Endodermal cell (in vitro differentiated cells): Measurements from ENCODE around the gene DOK6. TPM values are rescaled to one million over a fixed set of nuclear protein-coding genes. Genes with fewer than 3 reads are reported as not detected.

Experiments
- DNase-seq: peaks from one replicate; pipeline ENCODE4 v3.0.0-alpha.2; 2017
- H3K27ac ChIP-seq: 2 replicates; pipeline ENCODE4 v1.5.1; 2013; ENCODE audit warnings: mild to moderate bottlenecking, low read depth, low read length, moderate library complexity
- H3K27me3 ChIP-seq: 2 replicates; pipeline ENCODE4 v1.6.1; 2013; ENCODE audit warnings: mild to moderate bottlenecking, low read length, moderate library complexity; ENCODE audit not compliant: insufficient read depth, control insufficient read depth, poor library complexity, severe bottlenecking
- H3K36me3 ChIP-seq: 2 replicates; pipeline ENCODE4 v1.7.0; 2013; ENCODE audit warnings: mild to moderate bottlenecking, low read length, moderate library complexity; ENCODE audit not compliant: control insufficient read depth, insufficient read depth
- H3K4me1 ChIP-seq: one replicate; pipeline ENCODE4 v1.7.0; 2013; ENCODE audit warnings: low read length; ENCODE audit not compliant: control insufficient read depth, insufficient read depth
- H3K4me3 ChIP-seq: 2 replicates; pipeline ENCODE4 v1.5.1; 2013; ENCODE audit warnings: mild to moderate bottlenecking, low read length, moderate library complexity
- H3K9ac ChIP-seq: 2 replicates; pipeline ENCODE4 v1.6.1; 2013; ENCODE audit warnings: mild to moderate bottlenecking, low read length, moderate library complexity; ENCODE audit not compliant: poor library complexity, severe bottlenecking; ENCODE audit errors: extremely low read depth
- H3K9me3 ChIP-seq: 2 replicates; pipeline ENCODE4 v1.6.1; 2013; ENCODE audit warnings: mild to moderate bottlenecking, low read length, moderate library complexity; ENCODE audit not compliant: control insufficient read depth
- H3K27ac Mint-ChIP-seq: 2 replicates; pipeline ENCODE4 v1.8.0; 2020; ENCODE audit warnings: mixed read lengths
- H3K27me3 Mint-ChIP-seq: 2 replicates; pipeline ENCODE4 v1.8.0; 2021; ENCODE audit warnings: mild to moderate bottlenecking, mixed read lengths; ENCODE audit not compliant: insufficient read depth
- H3K36me3 Mint-ChIP-seq: 2 replicates; pipeline ENCODE4 v1.8.0; 2020; ENCODE audit warnings: low read depth, mixed read lengths
- H3K4me1 Mint-ChIP-seq: 2 replicates; pipeline ENCODE4 v1.8.0; 2020; ENCODE audit warnings: mixed read lengths
- H3K4me3 Mint-ChIP-seq: 2 replicates; pipeline ENCODE4 v1.8.0; 2020; ENCODE audit warnings: mild to moderate bottlenecking, moderate library complexity, mixed read lengths
- H3K9me3 Mint-ChIP-seq: 2 replicates; pipeline ENCODE4 v1.8.0; 2020; ENCODE audit warnings: mild to moderate bottlenecking, mixed read lengths
- WGBS, 2 experiments: methylation state at CpG; one replicate each; pipeline versions ENCODE4 v1.1.5 to v1.1.7; 2013; ENCODE audit warnings: missing lambda C conversion rate in 2 of 2, mixed read lengths in 1 of 2; ENCODE audit not compliant: insufficient coverage in 1 of 2, insufficient read length in 1 of 2; 5-methylcytosine and 5-hydroxymethylcytosine counted together
- total RNA-seq, 2 donors: library from RNA; stranded (reverse); fragmentation: NEBNext Ultra II Directional in 1 of 2; extraction: Animal tissue kit (Norgen Biotek cat#: 25700) in 1 of 2; gene quantifications; 2 replicates in 1 of 2; 3 replicates in 1 of 2; pipeline ENCODE4 v1.2.1, GENCODE V29; 2021
- TF ChIP-seq, protein P1 (sequence below): fragments of 200-600 bp; sonication (generic); conservative IDR thresholded peaks from 2 replicates; pipeline ENCODE4 v1.5.0; 2021; ENCODE audit warnings: antibody characterized with exemption, mild to moderate bottlenecking

Gene DOK6
- total RNA-seq, 2 donors from 2014 or later = 5.7 to 5.9 TPM

DNA sequence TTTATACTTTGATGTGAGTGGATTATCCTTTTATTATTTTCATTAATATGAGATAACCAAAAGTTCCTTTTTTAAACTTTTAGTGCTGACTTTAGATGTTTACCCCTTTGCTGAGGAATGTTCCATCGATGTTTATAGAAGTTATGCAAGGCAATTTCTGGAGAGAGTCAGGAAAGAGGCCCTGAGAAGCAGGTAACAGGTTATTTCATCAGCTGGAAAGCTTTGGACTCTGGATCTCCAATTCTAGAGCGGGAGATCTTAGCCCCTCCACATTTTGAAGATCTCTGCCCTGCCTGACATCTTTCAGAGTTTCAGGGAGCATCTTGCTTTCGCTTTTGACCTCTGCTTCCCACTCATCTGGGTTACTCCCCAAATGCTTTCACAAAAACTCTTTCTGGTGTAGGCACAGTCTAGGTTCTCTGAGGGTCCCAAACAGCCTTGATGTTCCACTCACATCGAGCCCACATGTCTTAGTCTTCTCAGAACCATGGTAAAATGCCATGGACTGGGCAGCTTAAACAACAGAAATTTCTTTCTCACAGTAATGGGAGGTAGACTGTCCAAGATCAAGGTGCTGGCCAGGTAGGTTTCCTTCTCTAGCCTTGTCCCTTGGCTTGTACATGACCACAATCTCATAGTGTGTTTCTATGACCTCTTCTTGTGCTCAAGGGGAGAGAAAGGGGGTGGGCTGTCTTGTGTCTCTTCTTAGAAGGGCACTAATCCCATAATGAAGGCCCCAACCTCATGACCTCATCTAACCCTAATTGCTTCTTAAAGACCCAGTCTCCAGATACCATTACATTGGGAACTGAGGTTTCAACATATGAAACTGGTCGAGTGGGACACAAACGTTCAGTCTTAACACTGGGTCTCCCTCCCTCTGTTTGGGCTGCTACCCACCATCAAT, 87.1 kb downstream of the DOK6 start:
- Mint-ChIP-seq H3K9me3 (no peaks in the 10 kb centered on the region), H3K4me1 (no peaks in the 10 kb centered on the region), H3K27me3 (no peaks in the 10 kb centered on the region), H3K27ac (no peak overlapping the region), H3K36me3 (no peaks in the 10 kb centered on the region), H3K4me3 (no peak overlapping the region)
- H3K4me1 ChIP-seq = no peaks in the 10 kb centered on the region
- TF ChIP-seq, protein P1, sequence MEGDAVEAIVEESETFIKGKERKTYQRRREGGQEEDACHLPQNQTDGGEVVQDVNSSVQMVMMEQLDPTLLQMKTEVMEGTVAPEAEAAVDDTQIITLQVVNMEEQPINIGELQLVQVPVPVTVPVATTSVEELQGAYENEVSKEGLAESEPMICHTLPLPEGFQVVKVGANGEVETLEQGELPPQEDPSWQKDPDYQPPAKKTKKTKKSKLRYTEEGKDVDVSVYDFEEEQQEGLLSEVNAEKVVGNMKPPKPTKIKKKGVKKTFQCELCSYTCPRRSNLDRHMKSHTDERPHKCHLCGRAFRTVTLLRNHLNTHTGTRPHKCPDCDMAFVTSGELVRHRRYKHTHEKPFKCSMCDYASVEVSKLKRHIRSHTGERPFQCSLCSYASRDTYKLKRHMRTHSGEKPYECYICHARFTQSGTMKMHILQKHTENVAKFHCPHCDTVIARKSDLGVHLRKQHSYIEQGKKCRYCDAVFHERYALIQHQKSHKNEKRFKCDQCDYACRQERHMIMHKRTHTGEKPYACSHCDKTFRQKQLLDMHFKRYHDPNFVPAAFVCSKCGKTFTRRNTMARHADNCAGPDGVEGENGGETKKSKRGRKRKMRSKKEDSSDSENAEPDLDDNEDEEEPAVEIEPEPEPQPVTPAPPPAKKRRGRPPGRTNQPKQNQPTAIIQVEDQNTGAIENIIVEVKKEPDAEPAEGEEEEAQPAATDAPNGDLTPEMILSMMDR = no peak
- no peak for DNase-seq
- H3K9me3 ChIP-seq = no peaks in the 10 kb centered on the region
- no peak overlapping the region for H3K27ac ChIP-seq
- H3K27me3 ChIP-seq = no peaks in the 10 kb centered on the region
- 90 to 96% methylated on average over 5 to 6 of the region's 6 CpGs for WGBS, 2 experiments
- no peak overlapping the region for H3K4me3 ChIP-seq
- H3K36me3 ChIP-seq = no peaks in the 10 kb centered on the region
- no peak overlapping the region for H3K9ac ChIP-seq

DNA sequence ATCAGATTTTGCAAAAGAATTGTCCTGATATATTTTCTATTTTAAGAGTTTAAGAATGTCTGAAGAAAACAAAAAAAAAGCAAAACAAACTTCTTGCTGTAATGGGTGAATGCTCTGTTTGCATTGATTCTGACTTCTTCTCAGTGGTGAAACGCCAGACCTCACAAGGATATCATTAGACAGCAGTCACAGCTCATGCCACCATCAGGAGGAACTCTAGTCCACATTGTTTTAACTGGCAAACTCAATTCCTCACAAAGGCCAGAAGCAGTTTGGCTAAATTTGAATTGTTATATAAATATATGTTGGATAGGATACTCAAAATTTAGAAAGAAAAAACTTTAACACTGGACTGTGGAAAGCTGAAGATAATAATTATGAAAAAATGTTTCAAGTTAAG, 89.4 kb downstream of the DOK6 start:
- Histone ChIP-seq H3K9ac (no peak overlapping the region), H3K36me3 (no peaks in the 10 kb centered on the region), H3K4me3 (no peak overlapping the region), H3K27ac (no peak overlapping the region), H3K27me3 (no peaks in the 10 kb centered on the region), H3K4me1 (no peaks in the 10 kb centered on the region), H3K9me3 (no peaks in the 10 kb centered on the region)
- Mint-ChIP-seq H3K4me1 (no peaks in the 10 kb centered on the region), H3K27me3 (no peaks in the 10 kb centered on the region), H3K36me3 (no peaks in the 10 kb centered on the region), H3K9me3 (peaks cover under 1% of the 10 kb centered on the region), H3K4me3 (no peak overlapping the region), H3K27ac (no peak overlapping the region)
- TF ChIP-seq, protein P1 = no peak
- DNase-seq = no peak
- 89 to 90% methylated on average over 1 of the region's 1 CpG for WGBS, 2 experiments

DNA sequence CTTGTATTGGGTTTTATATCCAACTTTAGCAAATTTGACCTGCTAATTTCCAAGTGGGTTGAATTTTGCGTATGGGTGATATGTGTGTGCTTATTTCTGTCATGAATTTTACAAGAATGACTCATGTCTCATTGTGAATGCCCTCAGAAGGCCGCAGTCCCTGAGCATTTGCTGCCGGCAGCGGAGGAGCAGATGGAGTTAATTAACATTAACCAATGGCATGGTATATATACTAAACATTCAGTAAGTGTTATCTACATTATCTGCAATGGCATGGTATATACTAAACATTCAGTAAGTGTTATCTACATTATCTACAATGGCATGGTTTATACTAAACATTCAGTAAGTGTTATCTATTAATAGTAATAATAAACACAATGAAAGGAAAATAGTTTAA, 90.1 kb downstream of the DOK6 start:
- no peak for DNase-seq
- Mint-ChIP-seq H3K27me3 (no peaks in the 10 kb centered on the region), H3K27ac (no peak overlapping the region), H3K9me3 (peaks cover 3% of the 10 kb centered on the region), H3K36me3 (no peaks in the 10 kb centered on the region), H3K4me3 (no peak overlapping the region), H3K4me1 (no peaks in the 10 kb centered on the region)
- Histone ChIP-seq H3K4me3 (no peak overlapping the region), H3K36me3 (no peaks in the 10 kb centered on the region), H3K27ac (no peak overlapping the region), H3K27me3 (no peaks in the 10 kb centered on the region), H3K9me3 (no peaks in the 10 kb centered on the region), H3K9ac (no peak overlapping the region), H3K4me1 (no peaks in the 10 kb centered on the region)
- TF ChIP-seq, protein P1 = no peak
- 83% methylated on average over 4 of the region's 4 CpGs; no CpG with 5 or more reads in 1 of the 2 experiments for WGBS, 2 experiments
